Brain microvascular endothelial cell (primary cell): ENCODE measurements around the gene TMEM156.

ENCODE experiments used
- DNase-seq: peaks from one replicate; pipeline ENCODE4 v3.0.0-alpha.2; 2020
- H3K27ac ChIP-seq: fragments of 250-450 bp; sonication (Bioruptor Pico); 2 replicates; pipeline ENCODE4 v1.5.1; 2020; ENCODE audit warnings: mild to moderate bottlenecking, moderate library complexity
- H3K27me3 ChIP-seq: fragments of 250-450 bp; sonication (Bioruptor Pico); replicated peaks from 2 replicates; pipeline ENCODE4 v1.5.1; 2020; ENCODE audit warnings: mild to moderate bottlenecking
- H3K36me3 ChIP-seq: fragments of 250-450 bp; sonication (Bioruptor Pico); replicated peaks from 2 replicates; pipeline ENCODE4 v1.5.1; 2020; ENCODE audit warnings: mild to moderate bottlenecking
- H3K4me3 ChIP-seq: 2 replicates; pipeline ENCODE4 v1.5.1; 2011; ENCODE audit warnings: low read depth, mild to moderate bottlenecking, control low read depth, low read length, moderate library complexity
- CTCF ChIP-seq: IDR thresholded peaks from 2 replicates; pipeline ENCODE4 v1.5.1; 2011; ENCODE audit warnings: low read depth, mild to moderate bottlenecking, moderate library complexity, low read length, control low read depth, inconsistent platforms; ENCODE audit errors: missing control alignments
- in situ Hi-C: cut with HindIII; loops from 2 replicates; pipeline ENCODE4 v1.10.0; 2017; ENCODE audit warnings: low sequenced_read_pairs, low pct_ligation_motif_present

Gene TMEM156

DNA sequence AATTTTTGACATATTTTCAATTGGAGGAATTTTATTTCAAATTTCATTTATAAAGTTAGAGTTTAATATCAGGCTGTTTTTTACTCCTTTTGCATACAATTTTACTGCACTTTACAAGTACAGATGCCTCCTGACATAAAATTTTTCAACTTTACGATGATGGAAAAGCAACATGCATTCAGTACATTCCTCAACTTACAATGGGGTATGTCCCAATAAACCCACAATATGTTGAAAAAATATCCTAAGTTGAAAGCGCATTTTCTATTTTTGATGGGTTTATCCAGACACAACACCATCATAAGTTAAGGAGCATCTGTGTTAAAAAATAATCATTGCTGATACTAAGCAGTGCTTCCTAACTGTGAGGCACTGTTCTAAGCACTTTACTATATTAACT lies 34.2 kb upstream of the TMEM156 start:
- no peak for TF ChIP-seq CTCF
- no peak for DNase-seq
- in situ Hi-C loops = no loop called here

GRCh38 chr4:39063430-39063829 lies 31.2 kb upstream of the TMEM156 start:
- no peak for TF ChIP-seq CTCF
- no peak for DNase-seq
- Histone ChIP-seq H3K27me3 (no peaks in the 10 kb centered on the region), H3K4me3 (no peak overlapping the region), H3K27ac (no peak overlapping the region), H3K36me3 (no peaks in the 10 kb centered on the region)
- in situ Hi-C loops = no loop called here

More for the DNA sequence above, 34.2 kb upstream of the TMEM156 start:
- no peak overlapping the region for H3K4me3 ChIP-seq
- H3K36me3 ChIP-seq = peaks cover 2% of the 10 kb centered on the region
- no peak overlapping the region for H3K27ac ChIP-seq
- H3K27me3 ChIP-seq = no peaks in the 10 kb centered on the region

DNA sequence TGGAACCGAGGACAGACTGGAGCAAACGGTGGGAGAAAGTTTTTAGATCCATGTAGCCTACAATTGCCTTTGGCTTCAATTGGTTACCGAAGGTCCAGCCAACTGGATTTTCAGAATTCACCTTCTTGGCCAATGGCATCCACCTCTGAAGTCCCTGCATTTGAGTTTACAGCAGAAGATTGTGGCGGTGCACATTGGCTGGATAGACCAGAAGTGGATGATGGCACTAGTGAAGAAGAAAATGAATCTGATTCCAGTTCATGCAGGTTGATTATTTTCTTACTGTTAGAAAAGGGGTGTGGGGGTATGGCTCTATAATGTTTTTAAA lies 30.5 kb upstream of the TMEM156 start:
- Histone ChIP-seq H3K4me3 (no peak overlapping the region), H3K27me3 (no peaks in the 10 kb centered on the region), H3K36me3 (no peaks in the 10 kb centered on the region), H3K27ac (no peak overlapping the region)
- TF ChIP-seq CTCF = no peak
- DNase-seq = no peak
- in situ Hi-C loops = no loop called here

GRCh38 chr4:39062094-39062769 lies 30.0 kb upstream of the TMEM156 start, which contains the start of gene KLHL5:
TSS of gene KLHL5 (plus strand) at chr4:39062232. CDS start at chr4:39062653, 421 bp downstream.
- Histone ChIP-seq H3K27ac (no peak within 1 kb of the TSS), H3K36me3 (no peaks in the 10 kb centered on the region), H3K4me3 (no peak within 1 kb of the TSS), H3K27me3 (no peaks in the 10 kb centered on the region)
- DNase-seq = no peak
- in situ Hi-C loops = no loop called here
- TF ChIP-seq CTCF = peak; percentile 3

DNA sequence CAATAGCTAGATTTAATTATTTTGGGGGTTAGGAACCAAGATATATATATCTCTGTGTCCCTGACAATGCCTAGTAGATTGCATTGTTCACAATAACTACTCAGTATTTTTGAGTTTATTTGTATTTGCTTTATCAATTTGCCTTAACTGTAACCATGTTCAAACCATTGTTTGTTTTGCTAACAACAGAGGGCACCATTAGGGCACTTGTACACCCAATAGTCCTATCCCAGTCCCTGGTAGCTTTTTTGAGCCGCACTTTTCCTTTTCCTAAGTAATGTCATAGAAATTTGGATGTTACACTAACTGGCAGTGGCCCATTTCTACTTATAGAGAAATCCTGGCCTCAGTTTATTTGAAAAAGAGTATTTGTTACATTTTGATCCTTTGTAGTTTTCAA lies 29.2 kb upstream of the TMEM156 start:
- Histone ChIP-seq H3K27ac (no peak overlapping the region), H3K36me3 (no peaks in the 10 kb centered on the region), H3K27me3 (no peaks in the 10 kb centered on the region), H3K4me3 (no peak overlapping the region)
- in situ Hi-C loops = no loop called here
- TF ChIP-seq CTCF = no peak
- no peak for DNase-seq

DNA sequence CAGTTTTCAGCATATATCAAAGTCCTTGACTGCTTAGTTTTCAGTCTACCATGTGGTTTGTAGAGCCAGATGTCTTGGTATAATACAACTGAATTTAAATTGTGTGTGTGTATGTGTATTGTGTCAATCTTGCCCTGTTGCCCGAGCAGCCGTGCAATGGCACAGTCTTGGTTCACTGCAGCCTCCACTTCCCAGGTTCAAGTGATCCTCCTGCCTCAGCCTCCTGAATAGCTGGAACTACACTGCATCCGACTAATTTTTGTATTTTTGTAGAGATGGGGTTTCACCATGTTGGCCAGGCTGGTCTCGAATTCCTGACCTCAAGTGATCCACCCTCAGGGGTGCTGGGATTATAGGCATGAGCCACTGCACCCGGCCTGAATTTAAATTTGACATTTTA lies 23.8 kb upstream of the TMEM156 start:
- in situ Hi-C loops = no loop called here
- DNase-seq = no peak
- no peaks in the 10 kb centered on the region for H3K36me3 ChIP-seq
- H3K4me3 ChIP-seq = no peak overlapping the region
- no peak for TF ChIP-seq CTCF
- H3K27ac ChIP-seq = no peak overlapping the region
- H3K27me3 ChIP-seq = no peaks in the 10 kb centered on the region
